A673 (cell line): ENCODE results near the gene TRPM4.

Experiments used
- EZH2 ChIP-seq: fragments of 200-600 bp; sonication (generic); IDR thresholded peaks from 2 replicates; pipeline ENCODE4 v1.6.1; 2017; ENCODE audit warnings: borderline replicate concordance, low read depth, mild to moderate bottlenecking, mixed read lengths, antibody characterized with exemption, low read length; ENCODE audit not compliant: poor library complexity, severe bottlenecking
- TF ChIP-seq, protein P1 (sequence below): fragments of 300-800, 200-600 bp; sonication (generic); conservative IDR thresholded peaks from 2 replicates; pipeline ENCODE4 v1.5.1; 2017; ENCODE audit warnings: low read depth, mild to moderate bottlenecking, antibody characterized with exemption, low read length, moderate library complexity, mixed read lengths

DNA sequence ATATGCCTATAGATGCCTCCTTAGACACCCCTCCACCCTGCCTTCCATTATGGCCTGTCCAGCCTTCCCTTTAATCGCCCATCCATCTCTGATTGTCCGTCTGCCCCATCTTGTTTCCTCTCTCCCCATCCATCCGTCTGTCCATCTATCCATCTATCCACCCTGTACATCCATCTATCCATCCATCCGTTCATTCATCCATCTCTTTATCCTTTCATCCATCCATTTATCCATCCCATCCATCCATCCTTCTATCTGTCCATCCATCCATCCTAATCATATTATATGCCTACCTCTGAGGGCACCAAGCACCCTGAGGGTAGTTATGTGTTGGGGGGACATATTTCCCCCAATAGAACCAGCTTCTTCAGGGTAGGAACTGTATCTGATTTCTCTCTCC lies 23.1 kb downstream of the TRPM4 start:
- TF ChIP-seq, protein P1, sequence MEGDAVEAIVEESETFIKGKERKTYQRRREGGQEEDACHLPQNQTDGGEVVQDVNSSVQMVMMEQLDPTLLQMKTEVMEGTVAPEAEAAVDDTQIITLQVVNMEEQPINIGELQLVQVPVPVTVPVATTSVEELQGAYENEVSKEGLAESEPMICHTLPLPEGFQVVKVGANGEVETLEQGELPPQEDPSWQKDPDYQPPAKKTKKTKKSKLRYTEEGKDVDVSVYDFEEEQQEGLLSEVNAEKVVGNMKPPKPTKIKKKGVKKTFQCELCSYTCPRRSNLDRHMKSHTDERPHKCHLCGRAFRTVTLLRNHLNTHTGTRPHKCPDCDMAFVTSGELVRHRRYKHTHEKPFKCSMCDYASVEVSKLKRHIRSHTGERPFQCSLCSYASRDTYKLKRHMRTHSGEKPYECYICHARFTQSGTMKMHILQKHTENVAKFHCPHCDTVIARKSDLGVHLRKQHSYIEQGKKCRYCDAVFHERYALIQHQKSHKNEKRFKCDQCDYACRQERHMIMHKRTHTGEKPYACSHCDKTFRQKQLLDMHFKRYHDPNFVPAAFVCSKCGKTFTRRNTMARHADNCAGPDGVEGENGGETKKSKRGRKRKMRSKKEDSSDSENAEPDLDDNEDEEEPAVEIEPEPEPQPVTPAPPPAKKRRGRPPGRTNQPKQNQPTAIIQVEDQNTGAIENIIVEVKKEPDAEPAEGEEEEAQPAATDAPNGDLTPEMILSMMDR, result no peak
- TF ChIP-seq EZH2, result no peak
